Calu3 (cell line): ENCODE data around the gene C4B. TPM values are rescaled to one million over a fixed set of nuclear protein-coding genes. Genes with fewer than 3 reads are reported as not detected.
"Not testable (repeated sequence)": the region's sequence is repeated elsewhere in the genome, so short reads cannot be mapped to it uniquely, and the experiment has no call there.

Source experiments
- Bru-seq: library from RNA; stranded (reverse); fragments of 400-500 nt; gene quantifications from one replicate; lab custom pipeline; 2021; lab: Mats Ljungman, UMichigan
- BruChase-seq, 2 experiments: library from RNA; stranded (reverse); fragments of 400-500 nt; gene quantifications; one replicate each; lab custom pipeline; 2021; lab: Mats Ljungman, UMichigan
- BruUV-seq: library from RNA; stranded (reverse); fragments of 400-500 nt; replicated peaks from 2 replicates; lab custom pipeline; 2021; lab: Mats Ljungman, UMichigan
- CTCF ChIA-PET: fragments of 300-600 bp; sonication (Branson Sonifier 250); formaldehyde crosslinking; loops from one replicate; lab custom pipeline; 2022; ENCODE audit warnings: antibody characterized with exemption; lab: Charles Lee
- DNase-seq: peaks from one replicate; pipeline ENCODE4 v3.0.0; 2022
- H3K27ac Mint-ChIP-seq: one replicate; pipeline ENCODE4 v1.8.0; 2022; ENCODE audit warnings: mixed read lengths; ENCODE audit not compliant: unreplicated experiment
- H3K27me3 Mint-ChIP-seq: one replicate; pipeline ENCODE4 v1.8.0; 2022; ENCODE audit warnings: mixed read lengths; ENCODE audit not compliant: unreplicated experiment
- H3K36me3 Mint-ChIP-seq: one replicate; pipeline ENCODE4 v1.8.0; 2022; ENCODE audit warnings: mild to moderate bottlenecking, moderate library complexity, mixed read lengths; ENCODE audit not compliant: insufficient read depth, unreplicated experiment
- H3K4me1 Mint-ChIP-seq: one replicate; pipeline ENCODE4 v1.8.0; 2022; ENCODE audit warnings: mild to moderate bottlenecking, low read depth, mixed read lengths; ENCODE audit not compliant: unreplicated experiment
- H3K4me3 Mint-ChIP-seq: one replicate; pipeline ENCODE4 v1.8.0; 2022; ENCODE audit warnings: mild to moderate bottlenecking, low read depth, moderate library complexity, mixed read lengths; ENCODE audit not compliant: unreplicated experiment
- H3K9me3 Mint-ChIP-seq: one replicate; pipeline ENCODE4 v1.8.0; 2022; ENCODE audit warnings: low read depth, mixed read lengths; ENCODE audit not compliant: unreplicated experiment
- CTCF ChIP-seq: fragments of 200-600 bp; IDR thresholded peaks from one replicate; pipeline ENCODE4 v1.8.0; 2022; ENCODE audit warnings: antibody characterized with exemption; ENCODE audit not compliant: unreplicated experiment
- intact Hi-C: fragments of 100-400 bp; cut with micrococcal nuclease; formaldehyde crosslinking; loops from one replicate; pipeline ENCODE4 v1.10.0; 2022; ENCODE audit not compliant: unreplicated experiment
- long read RNA-seq: library from polyadenylated mRNA; stranded (forward); transcript quantifications from one replicate; pipeline ENCODE4 v2.0.0, GENCODE V29; 2022
- total RNA-seq: library from RNA; stranded (reverse); gene quantifications from 2 replicates; pipeline ENCODE4 v1.2.3, GENCODE V29; 2022

Gene C4B
- 7.8 and 13.4 TPM in 2 replicates for total RNA-seq
- Bru-seq, nascent RNA, result percentile 15 among the genes with signal in this experiment
- percentile 15 among the genes with signal in this experiment for BruChase-seq, experiment 1, labeled RNA remaining after a 6-hour chase
- percentile 16 among the genes with signal in this experiment for BruChase-seq, experiment 2, labeled RNA remaining after a 2-hour chase
- long read RNA-seq, partial matches to known transcripts, result 3 of 4 reads
- long read RNA-seq, other reads (novel, unspliced or antisense), result 1 of 4 reads

GRCh38 chr6:32014547-32014946 is at the start of gene C4B:
C4B (plus strand) TSS chr6:32014795; CDS start chr6:32014846, 51 bp downstream.
- H3K4me3 Mint-ChIP-seq, H3K27me3 Mint-ChIP-seq, H3K27ac Mint-ChIP-seq, intact Hi-C loops, H3K9me3 Mint-ChIP-seq, BruUV-seq, CTCF ChIA-PET, H3K4me1 Mint-ChIP-seq, H3K36me3 Mint-ChIP-seq, DNase-seq: not testable (repeated sequence)

GRCh38 chr6:31965700-31966099 is 48.9 kb upstream of the C4B start:
- H3K4me1 Mint-ChIP-seq, result peaks cover 10% of the 10 kb centered on the region
- H3K27ac Mint-ChIP-seq, result no peak overlapping the region
- no peak for DNase-seq
- BruUV-seq, result no TSS peak
- CTCF ChIA-PET, result no interaction called here
- no peak overlapping the region for H3K4me3 Mint-ChIP-seq
- H3K27me3 Mint-ChIP-seq, result no peaks in the 10 kb centered on the region
- intact Hi-C loops, result no loop called here
- no peak for TF ChIP-seq CTCF
- peaks cover 67% of the 10 kb centered on the region for H3K36me3 Mint-ChIP-seq
- no peaks in the 10 kb centered on the region for H3K9me3 Mint-ChIP-seq

- no peaks in the 10 kb centered on the region for H3K27me3 Mint-ChIP-seq
- no peak overlapping the region for H3K27ac Mint-ChIP-seq
- peaks cover 10% of the 10 kb centered on the region for H3K4me1 Mint-ChIP-seq
- H3K4me3 Mint-ChIP-seq, result no peak overlapping the region
- no TSS peak for BruUV-seq
- CTCF ChIA-PET, result no interaction called here
- no peak for DNase-seq
- intact Hi-C loops, result no loop called here
- no peak for TF ChIP-seq CTCF
- H3K36me3 Mint-ChIP-seq, result peaks cover 67% of the 10 kb centered on the region
- no peaks in the 10 kb centered on the region for H3K9me3 Mint-ChIP-seq
Observed at GRCh38 chr6:31966506-31966905, 48.1 kb upstream of the C4B start.

- CTCF ChIA-PET, result interaction anchor here (0.6 kb wide), 1 partner anchor 315 kb away, joined by 6 read pairs; the partner anchor contains the start of gene BAG6
- intact Hi-C loops, result no loop called here
- Mint-ChIP-seq H3K36me3 (peaks cover 67% of the 10 kb centered on the region), H3K27ac (peak overlapping the region; percentile 15), H3K27me3 (no peaks in the 10 kb centered on the region), H3K9me3 (no peaks in the 10 kb centered on the region), H3K4me3 (no peak overlapping the region), H3K4me1 (peaks cover 10% of the 10 kb centered on the region)
- BruUV-seq, result no TSS peak
- TF ChIP-seq CTCF, result no peak
- DNase-seq, result no peak
Observed at GRCh38 chr6:31966997-31967925, 47.3 kb upstream of the C4B start.
